BJ (cell line): ENCODE results near the gene FAM111A. TPM values are rescaled to one million over a fixed set of nuclear protein-coding genes. Genes with fewer than 3 reads are reported as not detected.
"Not testable (repeated sequence)": the region's sequence is repeated elsewhere in the genome, so short reads cannot be mapped to it uniquely, and the experiment has no call there.

ENCODE experiments used
- CTCF ChIA-PET: fragments of 350-600 bp; formaldehyde crosslinking; extraction: SDS; loops from one replicate; lab custom pipeline; 2021; ENCODE audit warnings: antibody characterized with exemption, inconsistent platforms; lab: Yijun Ruan, JAX
- POLR2A ChIA-PET: fragments of 300-600 bp; sonication (Branson Sonifier 250); formaldehyde crosslinking; extraction: SDS; loops from one replicate; lab custom pipeline; 2021; ENCODE audit warnings: antibody characterized with exemption; lab: Charles Lee
- DNase-seq: peaks from one replicate; pipeline ENCODE4 v3.0.0-alpha.2; 2011; ENCODE audit warnings: low read depth
- H3K27me3 ChIP-seq: 2 replicates; pipeline ENCODE4 v1.6.0; 2011; ENCODE audit warnings: low read length; ENCODE audit not compliant: control insufficient read depth, insufficient read depth
- H3K36me3 ChIP-seq: 2 replicates; pipeline ENCODE4 v1.5.1; 2011; ENCODE audit warnings: low read length; ENCODE audit not compliant: control insufficient read depth, insufficient read depth
- H3K4me3 ChIP-seq: 2 replicates; pipeline ENCODE4 v1.5.1; 2011; ENCODE audit warnings: low read depth, mild to moderate bottlenecking, control low read depth, low read length
- CTCF ChIP-seq: IDR thresholded peaks from 2 replicates; pipeline ENCODE4 v1.5.1; 2011; ENCODE audit warnings: low read depth, mild to moderate bottlenecking, control low read depth, inconsistent platforms, low read length, moderate library complexity; ENCODE audit not compliant: insufficient read depth
- polyA plus RNA-seq: library from polyadenylated mRNA; depleted of rRNA; stranded (reverse); fragments of >200 nt; gene quantifications from 2 replicates; pipeline ENCODE4 v1.2.3, GENCODE V29; 2011

FAM111A gene
- polyA plus RNA-seq, 1 experiment, result 19.7 TPM

DNA sequence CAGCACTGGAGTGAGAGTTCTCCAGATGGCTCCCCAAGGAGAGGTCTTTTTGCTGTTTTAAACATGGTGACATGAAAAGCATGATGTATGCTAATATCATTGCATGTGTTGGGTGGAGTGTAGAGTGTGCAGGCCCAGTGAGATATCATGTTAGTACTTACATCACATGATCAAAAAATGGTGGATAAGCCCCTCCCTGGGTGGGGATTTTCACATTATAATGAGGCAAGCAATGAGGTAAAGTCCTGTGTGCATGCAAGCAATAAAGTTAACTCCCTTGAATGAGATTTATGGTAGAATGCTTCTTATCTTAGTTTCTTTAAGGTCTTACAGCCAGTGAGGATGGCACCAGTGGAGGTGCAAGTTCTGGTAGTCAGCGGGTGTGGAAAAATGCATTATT, 27.1 kb upstream of the FAM111A start:
- TF ChIP-seq CTCF, result no peak
- CTCF ChIA-PET, result no interaction called here
- DNase-seq, result no peak

GRCh38 chr11:59117774-59118173, 24.9 kb upstream of the FAM111A start:
- ChIA-PET CTCF (no interaction called here), POLR2A (no interaction called here)
- Histone ChIP-seq H3K4me3 (no peak overlapping the region), H3K27me3 (no peaks in the 10 kb centered on the region), H3K36me3 (no peaks in the 10 kb centered on the region)
- no peak for TF ChIP-seq CTCF
- DNase-seq, result no peak

More for the DNA sequence above, 27.1 kb upstream of the FAM111A start:
- no peaks in the 10 kb centered on the region for H3K27me3 ChIP-seq
- H3K4me3 ChIP-seq, result no peak overlapping the region
- H3K36me3 ChIP-seq, result no peaks in the 10 kb centered on the region
- POLR2A ChIA-PET, result no interaction called here

- POLR2A ChIA-PET, result no interaction called here
- no peaks in the 10 kb centered on the region for H3K27me3 ChIP-seq
- TF ChIP-seq CTCF, result no peak
- H3K36me3 ChIP-seq, result no peaks in the 10 kb centered on the region
- DNase-seq, result no peak
- CTCF ChIA-PET, result interaction anchor here (1.1 to 3.0 kb wide), 2 partner anchors 16 to 24 kb away, joined by 3 to 15 read pairs; no protein-coding TSS in a partner anchor
- H3K4me3 ChIP-seq, result no peak overlapping the region
Measured at GRCh38 chr11:59119826-59120225, 22.8 kb upstream of the FAM111A start.

GRCh38 chr11:59135648-59136461, 6.8 kb upstream of the FAM111A start:
- H3K4me3 ChIP-seq, result no peak overlapping the region
- no peak for DNase-seq
- H3K36me3 ChIP-seq, result peaks cover 3% of the 10 kb centered on the region; the same call in 1 of the 2 replicates
- no peaks in the 10 kb centered on the region for H3K27me3 ChIP-seq
- CTCF ChIA-PET, result interaction anchor here (0.6 to 2.2 kb wide), 42 partner anchors 8 to 571 kb away, joined by 3 to 44 read pairs (median 4); partner anchors contain the start of gene FAM111B
- TF ChIP-seq CTCF, result peak; percentile 100
- POLR2A ChIA-PET, result no interaction called here

- H3K27me3 ChIP-seq, POLR2A ChIA-PET, H3K36me3 ChIP-seq, H3K4me3 ChIP-seq, DNase-seq: not testable (repeated sequence)
- CTCF ChIA-PET, result interaction anchor here (1.0 to 2.2 kb wide), 32 partner anchors 8 to 572 kb away, joined by 3 to 44 read pairs (median 5); partner anchors contain the start of gene FAM111B
Measured at GRCh38 chr11:59136551-59136950, 6.1 kb upstream of the FAM111A start.
